Activated CD4-positive, alpha-beta T cell treated with anti-CD3 and anti-CD28 coated beads, Interleukin-2, amount 10 ng/mL, durations not matched to agents 7 days and 5 days (primary cell): ENCODE results near the gene SPDL1. TPM values are rescaled to one million over a fixed set of nuclear protein-coding genes. Genes with fewer than 3 reads are reported as not detected.
A peak's percentile ranks its signal among the peaks of the same experiment; 100 is the strongest.

ENCODE experiments used
- CTCF ChIA-PET: fragments of 350-600 bp; sonication (Branson Sonifier 250); formaldehyde crosslinking; loops from one replicate; lab custom pipeline; 2021; ENCODE audit warnings: antibody characterized with exemption; lab: Charles Lee
- POLR2A ChIA-PET: fragments of 350-600 bp; sonication (Branson Sonifier 250); formaldehyde crosslinking; loops from one replicate; lab custom pipeline; 2021; ENCODE audit warnings: antibody characterized with exemption; lab: Charles Lee
- DNase-seq: peaks from one replicate; pipeline ENCODE4 v3.0.0-alpha.2; 2020
- H3K27ac Mint-ChIP-seq: one replicate; pipeline ENCODE4 v1.8.0; 2021; ENCODE audit warnings: mild to moderate bottlenecking, moderate library complexity, mixed read lengths
- H3K27me3 Mint-ChIP-seq: one replicate; pipeline ENCODE4 v1.8.0; 2021; ENCODE audit warnings: mixed read lengths
- H3K36me3 Mint-ChIP-seq: one replicate; pipeline ENCODE4 v1.8.0; 2021; ENCODE audit warnings: low read depth, mixed read lengths
- H3K4me1 Mint-ChIP-seq: one replicate; pipeline ENCODE4 v1.8.0; 2021; ENCODE audit warnings: mixed read lengths
- H3K4me3 Mint-ChIP-seq: one replicate; pipeline ENCODE4 v1.8.0; 2021; ENCODE audit warnings: mild to moderate bottlenecking, moderate library complexity, mixed read lengths
- H3K9me3 Mint-ChIP-seq: one replicate; pipeline ENCODE4 v1.8.0; 2021; ENCODE audit warnings: mixed read lengths
- total RNA-seq, 2 experiments: library from RNA; stranded (reverse); gene quantifications; one replicate each; pipeline ENCODE4 v1.2.3, GENCODE V29; 2021

The SPDL1 gene
- total RNA-seq, 2 experiments from 2014 or later, result 45.7 to 60.0 TPM

GRCh38 chr5:169550227-169550626 lies 33.3 kb upstream of the SPDL1 start:
- POLR2A ChIA-PET, result no interaction called here
- no peaks in the 10 kb centered on the region for H3K36me3 Mint-ChIP-seq
- peaks cover 56% of the 10 kb centered on the region for H3K27me3 Mint-ChIP-seq
- DNase-seq, result no peak
- H3K27ac Mint-ChIP-seq, result no peak overlapping the region
- CTCF ChIA-PET, result interaction anchor here (1.2 kb wide), 1 partner anchor 11 kb away, joined by 3 read pairs; no protein-coding TSS in a partner anchor
- H3K9me3 Mint-ChIP-seq, result no peaks in the 10 kb centered on the region
- H3K4me1 Mint-ChIP-seq, result no peaks in the 10 kb centered on the region
- H3K4me3 Mint-ChIP-seq, result no peak overlapping the region

GRCh38 chr5:169551146-169551545 lies 32.4 kb upstream of the SPDL1 start:
- ChIA-PET POLR2A (no interaction called here), CTCF (no interaction called here)
- Mint-ChIP-seq H3K27me3 (peaks cover 56% of the 10 kb centered on the region), H3K4me1 (no peaks in the 10 kb centered on the region), H3K4me3 (no peak overlapping the region), H3K9me3 (no peaks in the 10 kb centered on the region), H3K36me3 (no peaks in the 10 kb centered on the region), H3K27ac (no peak overlapping the region)
- DNase-seq, result no peak

GRCh38 chr5:169551696-169552095 lies 31.9 kb upstream of the SPDL1 start:
- POLR2A ChIA-PET, result no interaction called here
- Mint-ChIP-seq H3K27me3 (peaks cover 59% of the 10 kb centered on the region), H3K27ac (no peak overlapping the region), H3K4me3 (no peak overlapping the region), H3K9me3 (no peaks in the 10 kb centered on the region), H3K4me1 (no peaks in the 10 kb centered on the region), H3K36me3 (no peaks in the 10 kb centered on the region)
- no peak for DNase-seq
- CTCF ChIA-PET, result no interaction called here

GRCh38 chr5:169554251-169554650 lies 29.3 kb upstream of the SPDL1 start:
- Mint-ChIP-seq H3K27ac (no peak overlapping the region), H3K9me3 (peaks cover 8% of the 10 kb centered on the region), H3K27me3 (peaks cover 50% of the 10 kb centered on the region), H3K4me3 (no peak overlapping the region), H3K4me1 (no peaks in the 10 kb centered on the region), H3K36me3 (no peaks in the 10 kb centered on the region)
- ChIA-PET CTCF (no interaction called here), POLR2A (no interaction called here)
- no peak for DNase-seq

- POLR2A ChIA-PET, result no interaction called here
- peaks cover 8% of the 10 kb centered on the region for H3K9me3 Mint-ChIP-seq
- CTCF ChIA-PET, result no interaction called here
- H3K36me3 Mint-ChIP-seq, result no peaks in the 10 kb centered on the region
- H3K4me3 Mint-ChIP-seq, result no peak overlapping the region
- DNase-seq, result no peak
- no peaks in the 10 kb centered on the region for H3K4me1 Mint-ChIP-seq
- H3K27me3 Mint-ChIP-seq, result peaks cover 41% of the 10 kb centered on the region
- H3K27ac Mint-ChIP-seq, result no peak overlapping the region
Observed at GRCh38 chr5:169557838-169558237, 25.7 kb upstream of the SPDL1 start.

GRCh38 chr5:169561893-169562292 lies 21.7 kb upstream of the SPDL1 start:
- H3K4me1 Mint-ChIP-seq, result no peaks in the 10 kb centered on the region

DNA sequence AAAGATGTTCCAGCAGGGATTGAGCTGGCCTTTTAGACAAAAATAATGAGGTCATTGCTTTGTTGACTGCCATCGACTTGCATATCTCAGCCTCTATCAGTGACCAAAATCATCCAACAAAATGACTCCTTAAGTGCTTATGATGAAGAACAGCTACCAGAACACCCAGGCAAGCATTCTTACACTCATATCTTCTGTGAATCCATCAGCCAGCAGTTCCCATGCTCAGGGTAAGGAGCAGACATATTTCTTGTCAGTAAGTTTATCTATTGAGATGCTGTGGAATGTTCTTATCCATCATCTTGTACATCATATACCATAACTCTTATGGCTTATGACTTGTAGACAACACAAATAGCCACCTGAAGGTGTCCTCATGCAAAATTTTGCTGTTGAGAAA lies 20.2 kb upstream of the SPDL1 start:
- H3K27ac Mint-ChIP-seq, result no peak overlapping the region
- no peaks in the 10 kb centered on the region for H3K4me1 Mint-ChIP-seq
- no peak for DNase-seq
- H3K9me3 Mint-ChIP-seq, result peaks cover 3% of the 10 kb centered on the region
- H3K36me3 Mint-ChIP-seq, result no peaks in the 10 kb centered on the region
- ChIA-PET CTCF (no interaction called here), POLR2A (no interaction called here)
- peaks cover 35% of the 10 kb centered on the region for H3K27me3 Mint-ChIP-seq
- no peak overlapping the region for H3K4me3 Mint-ChIP-seq

More at GRCh38 chr5:169561893-169562292, 21.7 kb upstream of the SPDL1 start:
- DNase-seq, result no peak
- Mint-ChIP-seq H3K4me3 (no peak overlapping the region), H3K9me3 (peaks cover 8% of the 10 kb centered on the region), H3K36me3 (no peaks in the 10 kb centered on the region), H3K27me3 (peaks cover 39% of the 10 kb centered on the region), H3K27ac (no peak overlapping the region)
- POLR2A ChIA-PET, result no interaction called here
- CTCF ChIA-PET, result interaction anchor here (0.9 kb wide), 1 partner anchor 19 kb away, joined by 3 read pairs; no protein-coding TSS in a partner anchor

GRCh38 chr5:169566202-169566601 lies 17.4 kb upstream of the SPDL1 start:
- ChIA-PET POLR2A (no interaction called here), CTCF (interaction anchor here (1.1 kb wide), 1 partner anchor 11 kb away, joined by 3 read pairs; no protein-coding TSS in a partner anchor)
- peaks cover 32% of the 10 kb centered on the region for H3K27me3 Mint-ChIP-seq
- H3K36me3 Mint-ChIP-seq, result no peaks in the 10 kb centered on the region
- H3K9me3 Mint-ChIP-seq, result no peaks in the 10 kb centered on the region
- H3K4me3 Mint-ChIP-seq, result no peak overlapping the region
- no peak for DNase-seq
- no peaks in the 10 kb centered on the region for H3K4me1 Mint-ChIP-seq
- H3K27ac Mint-ChIP-seq, result no peak overlapping the region

- Mint-ChIP-seq H3K9me3 (no peaks in the 10 kb centered on the region), H3K4me1 (no peaks in the 10 kb centered on the region), H3K36me3 (no peaks in the 10 kb centered on the region), H3K27ac (no peak overlapping the region), H3K27me3 (peaks cover 33% of the 10 kb centered on the region), H3K4me3 (no peak overlapping the region)
- peak; percentile 10 for DNase-seq
- ChIA-PET POLR2A (no interaction called here), CTCF (no interaction called here)
Observed at GRCh38 chr5:169567079-169567478, 16.5 kb upstream of the SPDL1 start.

GRCh38 chr5:169569513-169569912 lies 14.1 kb upstream of the SPDL1 start:
- ChIA-PET POLR2A (no interaction called here), CTCF (interaction anchor here (1.0 to 1.4 kb wide), 3 partner anchors 10 to 24 kb away, joined by 3 read pairs; no protein-coding TSS in a partner anchor)

GRCh38 chr5:169571355-169571754 lies 12.2 kb upstream of the SPDL1 start:
- Mint-ChIP-seq H3K27me3 (peaks cover 45% of the 10 kb centered on the region), H3K4me3 (no peak overlapping the region), H3K27ac (no peak overlapping the region), H3K4me1 (no peaks in the 10 kb centered on the region), H3K9me3 (no peaks in the 10 kb centered on the region), H3K36me3 (no peaks in the 10 kb centered on the region)
- POLR2A ChIA-PET, result no interaction called here
- CTCF ChIA-PET, result interaction anchor here (1.4 kb wide), 1 partner anchor 26 kb away, joined by 4 read pairs; no protein-coding TSS in a partner anchor
- no peak for DNase-seq

More at GRCh38 chr5:169569513-169569912, 14.1 kb upstream of the SPDL1 start:
- Mint-ChIP-seq H3K36me3 (no peaks in the 10 kb centered on the region), H3K4me3 (no peak overlapping the region), H3K27me3 (peaks cover 36% of the 10 kb centered on the region), H3K4me1 (no peaks in the 10 kb centered on the region), H3K27ac (no peak overlapping the region), H3K9me3 (no peaks in the 10 kb centered on the region)
- DNase-seq, result no peak

GRCh38 chr5:169574134-169574646 lies 9.4 kb upstream of the SPDL1 start:
- H3K36me3 Mint-ChIP-seq, result no peaks in the 10 kb centered on the region
- DNase-seq, result no peak
- no peaks in the 10 kb centered on the region for H3K9me3 Mint-ChIP-seq
- H3K27ac Mint-ChIP-seq, result no peak overlapping the region
- H3K4me3 Mint-ChIP-seq, result no peak overlapping the region
- POLR2A ChIA-PET, result no interaction called here
- CTCF ChIA-PET, result interaction anchor here (1.0 kb wide), 1 partner anchor 62 kb away, joined by 3 read pairs; no protein-coding TSS in a partner anchor
- H3K27me3 Mint-ChIP-seq, result peaks cover 56% of the 10 kb centered on the region
- no peaks in the 10 kb centered on the region for H3K4me1 Mint-ChIP-seq

GRCh38 chr5:169576181-169576598 lies 7.4 kb upstream of the SPDL1 start:
- Mint-ChIP-seq H3K27me3 (peaks cover 46% of the 10 kb centered on the region), H3K4me3 (no peak overlapping the region), H3K36me3 (no peaks in the 10 kb centered on the region), H3K27ac (no peak overlapping the region), H3K9me3 (no peaks in the 10 kb centered on the region), H3K4me1 (no peaks in the 10 kb centered on the region)
- POLR2A ChIA-PET, result no interaction called here
- CTCF ChIA-PET, result no interaction called here
- no peak for DNase-seq

DNA sequence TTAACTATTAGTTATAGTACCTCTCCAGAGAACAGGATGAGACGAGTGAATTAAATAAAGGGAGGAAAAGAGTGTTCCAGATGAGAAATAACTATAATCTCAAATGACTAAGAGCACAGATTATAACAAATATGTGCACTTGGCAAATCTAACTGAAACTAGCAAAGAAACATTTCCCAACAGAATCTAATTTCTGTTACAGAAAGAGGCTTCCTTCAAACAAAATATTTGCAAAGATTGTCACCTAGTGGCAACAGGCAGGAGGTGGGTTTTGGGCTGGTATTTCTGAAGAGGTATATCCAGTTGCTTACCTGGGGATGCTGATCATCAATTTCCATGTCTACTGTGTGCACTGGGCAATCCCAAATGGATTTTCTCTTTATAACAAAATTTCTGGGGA lies 5.6 kb upstream of the SPDL1 start:
- POLR2A ChIA-PET, result no interaction called here
- CTCF ChIA-PET, result interaction anchor here (0.8 kb wide), 1 partner anchor 12 kb away, joined by 3 read pairs; no protein-coding TSS in a partner anchor
- DNase-seq, result no peak
- peaks cover 39% of the 10 kb centered on the region for H3K27me3 Mint-ChIP-seq
- no peaks in the 10 kb centered on the region for H3K36me3 Mint-ChIP-seq
- no peaks in the 10 kb centered on the region for H3K9me3 Mint-ChIP-seq
- no peak overlapping the region for H3K4me3 Mint-ChIP-seq
- H3K4me1 Mint-ChIP-seq, result peaks cover 8% of the 10 kb centered on the region
- H3K27ac Mint-ChIP-seq, result no peak overlapping the region
